KMS-11 (cell line): Measurements from ENCODE around the gene SYNPR.

Experiments used
- H2AFZ ChIP-seq: fragments of 200-600 bp; sonication (generic); 2 replicates; pipeline ENCODE4 v1.6.1; 2016; ENCODE audit warnings: antibody characterized with exemption, mixed run types, low read depth
- H3K27ac ChIP-seq: fragments of 200-600 bp; sonication (generic); 2 replicates; pipeline ENCODE4 v1.6.1; 2016; ENCODE audit warnings: mild to moderate bottlenecking, mixed run types
- H3K27me3 ChIP-seq: fragments of 200-600 bp; sonication (generic); 2 replicates; pipeline ENCODE4 v1.6.1; 2017; ENCODE audit warnings: mild to moderate bottlenecking, low read depth, mixed run types, moderate library complexity; ENCODE audit not compliant: insufficient read depth
- H3K36me3 ChIP-seq: fragments of 200-600 bp; sonication (generic); 2 replicates; pipeline ENCODE4 v1.6.1; 2017; ENCODE audit warnings: mild to moderate bottlenecking, mixed run types; ENCODE audit not compliant: insufficient read depth
- H3K4me1 ChIP-seq: fragments of 200-600 bp; sonication (generic); 2 replicates; pipeline ENCODE4 v1.6.1; 2016; ENCODE audit warnings: mild to moderate bottlenecking, low read depth, mixed run types; ENCODE audit not compliant: poor library complexity, severe bottlenecking
- H3K4me2 ChIP-seq: fragments of 200-600 bp; sonication (generic); 2 replicates; pipeline ENCODE4 v1.7.0; 2016; ENCODE audit warnings: mild to moderate bottlenecking, mixed run types
- H3K4me3 ChIP-seq: fragments of 200-600 bp; sonication (generic); IDR thresholded peaks from 2 replicates; pipeline ENCODE4 v1.6.1; 2017; ENCODE audit warnings: low read depth, low read length, mixed read lengths; ENCODE audit not compliant: insufficient read depth
- H3K79me2 ChIP-seq: fragments of 200-600 bp; sonication (generic); 2 replicates; pipeline ENCODE4 v1.6.1; 2016; ENCODE audit warnings: low read depth, mixed run types; ENCODE audit not compliant: insufficient read depth
- H3K9ac ChIP-seq: fragments of 200-600 bp; sonication (generic); 2 replicates; pipeline ENCODE4 v1.6.1; 2016; ENCODE audit warnings: mild to moderate bottlenecking, mixed run types
- H4K20me1 ChIP-seq: fragments of 200-600 bp; sonication (generic); 2 replicates; pipeline ENCODE4 v1.6.1; 2016; ENCODE audit warnings: mild to moderate bottlenecking, mixed run types; ENCODE audit not compliant: insufficient read depth
- CTCF ChIP-seq: fragments of 200-600 bp; sonication (generic); conservative IDR thresholded peaks from 2 replicates; pipeline ENCODE4 v1.6.1; 2017; ENCODE audit warnings: low read depth, mild to moderate bottlenecking, antibody characterized with exemption, low read length, moderate library complexity, mixed read lengths

Gene SYNPR

GRCh38 chr3:63481627-63482026 lies 203.5 kb downstream of the SYNPR start:
- H3K4me3 ChIP-seq: no peak overlapping the region
- no peaks in the 10 kb centered on the region for H3K4me1 ChIP-seq
- no peak overlapping the region for H2AFZ ChIP-seq
- no peak overlapping the region for H3K9ac ChIP-seq
- H4K20me1 ChIP-seq: no peaks in the 10 kb centered on the region
- no peaks in the 10 kb centered on the region for H3K79me2 ChIP-seq
- H3K4me2 ChIP-seq: no peak overlapping the region
- no peaks in the 10 kb centered on the region for H3K36me3 ChIP-seq
- no peak overlapping the region for H3K27ac ChIP-seq
- no peaks in the 10 kb centered on the region for H3K27me3 ChIP-seq
- no peak for TF ChIP-seq CTCF

- Histone ChIP-seq H3K4me2 (no peak overlapping the region), H4K20me1 (no peaks in the 10 kb centered on the region), H3K79me2 (no peaks in the 10 kb centered on the region), H3K9ac (no peak overlapping the region), H3K27me3 (no peaks in the 10 kb centered on the region), H3K4me3 (no peak overlapping the region), H3K27ac (no peak overlapping the region), H2AFZ (no peak overlapping the region), H3K4me1 (no peaks in the 10 kb centered on the region), H3K36me3 (no peaks in the 10 kb centered on the region)
- no peak for TF ChIP-seq CTCF
Observed at GRCh38 chr3:63482341-63482740, 204.2 kb downstream of the SYNPR start.

- H3K79me2 ChIP-seq: no peaks in the 10 kb centered on the region
- H3K36me3 ChIP-seq: no peaks in the 10 kb centered on the region
- H3K9ac ChIP-seq: no peak overlapping the region
- no peaks in the 10 kb centered on the region for H3K4me1 ChIP-seq
- H3K27ac ChIP-seq: no peak overlapping the region
- no peak for TF ChIP-seq CTCF
- no peaks in the 10 kb centered on the region for H4K20me1 ChIP-seq
- H2AFZ ChIP-seq: no peak overlapping the region
- H3K4me2 ChIP-seq: no peak overlapping the region
- H3K4me3 ChIP-seq: no peak overlapping the region
- no peaks in the 10 kb centered on the region for H3K27me3 ChIP-seq
Observed at GRCh38 chr3:63492464-63492863, 214.4 kb downstream of the SYNPR start.

GRCh38 chr3:63493101-63493500 lies 215.0 kb downstream of the SYNPR start:
- H3K36me3 ChIP-seq: no peaks in the 10 kb centered on the region
- no peaks in the 10 kb centered on the region for H3K79me2 ChIP-seq
- H3K27me3 ChIP-seq: no peaks in the 10 kb centered on the region
- H3K4me1 ChIP-seq: no peaks in the 10 kb centered on the region
- no peak for TF ChIP-seq CTCF
- no peaks in the 10 kb centered on the region for H4K20me1 ChIP-seq
- H3K4me2 ChIP-seq: no peak overlapping the region
- no peak overlapping the region for H3K9ac ChIP-seq
- H2AFZ ChIP-seq: no peak overlapping the region
- H3K4me3 ChIP-seq: no peak overlapping the region
- no peak overlapping the region for H3K27ac ChIP-seq

- H3K27me3 ChIP-seq: no peaks in the 10 kb centered on the region
- H3K36me3 ChIP-seq: no peaks in the 10 kb centered on the region
- H2AFZ ChIP-seq: no peak overlapping the region
- H3K27ac ChIP-seq: no peak overlapping the region
- no peak for TF ChIP-seq CTCF
- no peak overlapping the region for H3K4me2 ChIP-seq
- no peaks in the 10 kb centered on the region for H3K4me1 ChIP-seq
- H3K4me3 ChIP-seq: no peak overlapping the region
- H4K20me1 ChIP-seq: no peaks in the 10 kb centered on the region
- H3K79me2 ChIP-seq: no peaks in the 10 kb centered on the region
- no peak overlapping the region for H3K9ac ChIP-seq
Observed at GRCh38 chr3:63494646-63495045, 216.5 kb downstream of the SYNPR start.
